HTR-8/SVneo (cell line): ENCODE data around the gene MEF2B.
"Not testable (repeated sequence)": the region's sequence is repeated elsewhere in the genome, so short reads cannot be mapped to it uniquely, and the experiment has no call there.

Source experiments
- DNase-seq: peaks from one replicate; pipeline ENCODE4 v3.0.0; 2011; ENCODE audit warnings: low spot score, mixed read lengths; ENCODE audit not compliant: insufficient read length
- FAIRE-seq: peaks from 2 replicates; lab custom pipeline; 2011; peaks lifted over from hg19 to GRCh38; lab: Jason Lieb, UNC

Gene MEF2B

DNA sequence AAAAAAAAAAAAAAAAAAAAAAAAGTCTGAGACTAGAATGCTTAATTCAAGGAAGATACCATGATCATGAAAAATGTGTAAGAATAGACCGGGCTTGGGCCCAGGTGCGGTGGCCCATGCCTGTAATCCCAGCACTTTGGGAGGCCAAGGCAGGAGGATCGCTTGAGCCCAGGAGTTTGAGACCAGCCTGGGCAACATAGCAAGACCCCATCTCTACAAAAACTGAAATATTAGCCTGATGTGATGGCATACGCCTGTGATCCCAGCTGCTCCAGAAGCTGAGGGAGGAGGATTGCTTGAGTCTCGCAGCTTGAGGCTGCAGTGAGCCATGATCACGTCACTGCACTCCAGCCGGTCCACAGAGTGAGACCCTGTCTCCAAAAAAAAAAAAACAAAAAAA, 63.1 kb downstream of the MEF2B start:
- FAIRE-seq = not testable (repeated sequence)

DNA sequence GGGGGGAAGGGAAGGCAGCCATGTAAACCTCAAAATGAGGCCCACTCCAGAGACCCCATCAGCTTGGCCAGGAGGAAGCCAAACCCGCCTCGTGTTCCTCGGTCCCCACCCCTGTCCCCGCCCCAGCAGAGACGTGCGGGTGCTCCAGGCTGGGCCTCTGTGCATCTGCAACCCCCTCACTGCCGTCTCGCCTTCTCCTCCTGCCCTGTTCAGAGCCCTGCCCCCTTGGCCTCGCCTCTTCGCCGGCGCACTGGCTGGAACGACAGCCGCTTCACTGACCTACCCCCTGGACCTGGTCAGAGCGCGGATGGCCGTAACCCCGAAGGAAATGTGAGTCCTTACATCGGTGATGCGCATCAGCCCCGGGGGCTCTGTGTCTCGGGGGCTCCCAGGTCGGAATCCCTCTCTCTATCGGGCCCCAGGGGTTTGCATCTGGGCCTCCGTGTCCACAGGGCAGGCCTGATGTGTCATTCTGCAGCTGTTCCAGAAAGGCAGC, 64.0 kb downstream of the MEF2B start:
- DNase-seq (no peak), FAIRE-seq (no peak)

More for the DNA sequence above, 63.1 kb downstream of the MEF2B start:
- DNase-seq = not testable (repeated sequence)

DNA sequence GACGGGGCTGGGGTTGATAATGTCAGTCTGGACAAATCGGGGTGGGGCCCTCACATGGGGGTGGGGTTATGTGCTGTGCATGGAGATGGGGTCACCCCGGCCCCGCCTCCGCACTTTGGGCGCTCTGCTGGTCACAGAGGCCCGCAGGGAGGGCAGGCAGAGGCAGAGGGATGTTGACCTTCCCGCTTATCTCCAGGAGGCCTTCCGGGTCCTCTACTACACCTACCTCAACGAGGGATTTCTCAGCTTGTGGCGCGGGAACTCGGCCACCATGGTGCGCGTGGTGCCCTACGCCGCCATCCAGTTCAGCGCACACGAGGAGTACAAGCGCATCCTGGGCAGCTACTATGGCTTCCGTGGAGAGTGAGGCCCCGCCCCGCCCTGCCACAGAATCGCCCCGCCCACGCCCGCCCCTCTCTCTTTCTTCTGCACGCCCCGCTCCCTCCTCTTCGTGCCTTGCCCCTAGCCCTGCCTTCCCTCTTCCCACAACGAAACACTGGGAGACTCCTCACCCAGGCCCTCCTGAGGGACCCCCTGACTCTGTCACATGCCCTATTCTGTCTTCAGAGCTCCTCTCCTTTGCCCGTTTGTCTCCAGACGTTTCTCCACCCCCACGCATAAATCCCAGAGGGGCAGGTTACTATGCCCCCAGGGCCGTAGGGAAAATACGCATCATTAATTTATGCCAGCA, 64.6 kb downstream of the MEF2B start:
- DNase-seq = no peak
- no peak for FAIRE-seq

DNA sequence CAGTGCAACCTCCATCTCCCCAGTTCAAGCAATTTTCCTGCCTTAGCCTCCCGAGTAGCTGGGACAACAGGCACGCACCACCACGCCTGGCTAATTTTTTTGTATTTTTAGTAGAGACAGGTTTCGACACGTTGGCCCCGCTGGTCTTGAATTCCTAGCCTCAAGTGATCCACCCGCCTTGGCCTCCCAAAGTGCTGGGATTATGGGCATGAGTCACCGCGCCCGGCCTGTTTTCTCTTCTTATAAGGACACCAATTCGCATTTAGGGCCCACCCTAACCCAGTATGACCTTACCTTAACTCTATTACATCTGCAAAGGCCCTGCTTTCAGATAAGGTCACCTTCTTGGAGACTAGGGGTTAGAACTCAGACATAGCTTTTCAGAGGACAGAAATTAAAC, 66.9 kb downstream of the MEF2B start:
- FAIRE-seq (no peak), DNase-seq (no peak)

DNA sequence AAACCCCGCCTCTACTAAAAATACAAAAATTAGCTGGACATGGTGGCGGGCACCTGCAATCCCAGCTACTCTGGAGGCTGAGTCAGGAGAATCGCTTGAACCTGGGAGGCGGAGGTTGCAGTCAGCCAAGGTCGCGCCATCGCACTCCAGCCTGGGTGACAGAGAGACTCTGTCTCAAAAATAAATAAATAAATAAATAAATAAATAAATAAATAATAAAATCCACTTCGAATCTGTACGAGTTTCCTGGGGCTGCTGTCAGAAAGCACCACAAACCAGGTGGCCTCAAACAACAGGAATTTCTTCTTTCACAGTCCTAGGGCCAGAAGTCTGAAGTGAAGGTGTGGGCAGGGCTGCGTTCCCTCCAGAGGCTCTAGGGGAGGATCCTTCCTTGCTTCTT, 67.5 kb downstream of the MEF2B start:
- FAIRE-seq, DNase-seq: not testable (repeated sequence)

DNA sequence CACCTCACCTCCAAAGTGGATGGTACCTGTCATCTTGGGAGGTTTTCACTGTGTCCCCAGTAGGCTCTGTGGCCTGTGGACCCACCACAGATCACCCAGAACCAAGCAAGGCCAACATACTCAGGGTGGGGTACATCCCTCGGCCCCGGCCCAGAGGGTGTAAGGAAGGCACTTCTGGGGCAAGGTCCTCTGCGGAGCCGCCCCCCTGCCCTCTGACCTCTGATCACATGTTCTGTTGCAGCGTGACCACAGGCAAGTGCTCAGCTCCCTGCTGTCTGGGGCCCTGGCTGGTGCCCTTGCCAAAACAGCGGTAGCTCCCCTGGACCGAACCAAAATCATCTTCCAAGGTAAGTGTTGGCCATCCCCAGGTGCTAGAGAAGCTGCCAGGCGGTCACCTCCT, 68.5 kb downstream of the MEF2B start:
- DNase-seq = no peak
- FAIRE-seq = no peak

DNA sequence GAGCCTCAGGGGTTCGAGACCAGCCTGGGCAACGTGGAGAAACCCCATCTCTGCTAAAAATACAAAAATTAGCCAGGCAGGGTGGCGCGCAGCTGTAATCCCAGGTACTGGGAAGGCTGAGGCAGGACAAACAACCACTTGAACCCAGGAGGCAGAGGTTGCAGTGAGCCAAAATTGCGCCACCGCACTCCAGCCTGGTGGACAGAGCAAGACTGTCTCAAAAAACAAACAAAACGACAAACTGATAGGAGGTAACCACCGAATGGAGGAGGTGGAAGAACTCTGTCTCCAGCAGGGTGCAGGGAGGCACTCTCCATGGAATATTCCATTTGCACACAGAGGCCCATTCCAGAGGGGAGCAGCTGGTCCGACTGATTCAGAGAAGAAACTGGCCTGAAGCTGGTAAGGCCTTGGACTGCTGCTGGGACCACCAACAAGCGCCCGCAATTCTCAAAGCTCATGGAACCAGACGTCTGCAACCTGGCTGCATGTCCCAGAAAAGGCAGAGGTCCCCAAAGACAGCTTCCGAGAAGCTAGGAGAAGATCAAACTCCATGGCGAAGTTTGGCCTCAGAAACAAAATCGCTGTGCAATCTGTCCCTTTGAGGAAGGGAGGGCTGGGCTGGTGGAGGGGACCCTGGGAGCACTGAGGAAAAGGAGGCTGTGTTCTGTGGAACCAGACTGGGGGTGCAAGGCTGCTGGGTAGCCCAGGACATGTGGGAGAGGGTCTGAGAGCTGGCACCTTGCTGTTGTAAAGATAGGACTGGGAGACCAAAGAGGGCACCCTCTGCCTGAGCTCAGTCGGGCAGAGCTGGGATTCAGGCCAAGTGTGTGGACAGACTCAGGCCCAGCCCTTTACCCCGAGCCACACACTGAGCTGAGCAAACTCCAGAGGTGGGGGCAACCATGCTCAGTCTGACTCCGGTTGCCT, 71.1 kb downstream of the MEF2B start:
- no peak for FAIRE-seq
- no peak for DNase-seq

DNA sequence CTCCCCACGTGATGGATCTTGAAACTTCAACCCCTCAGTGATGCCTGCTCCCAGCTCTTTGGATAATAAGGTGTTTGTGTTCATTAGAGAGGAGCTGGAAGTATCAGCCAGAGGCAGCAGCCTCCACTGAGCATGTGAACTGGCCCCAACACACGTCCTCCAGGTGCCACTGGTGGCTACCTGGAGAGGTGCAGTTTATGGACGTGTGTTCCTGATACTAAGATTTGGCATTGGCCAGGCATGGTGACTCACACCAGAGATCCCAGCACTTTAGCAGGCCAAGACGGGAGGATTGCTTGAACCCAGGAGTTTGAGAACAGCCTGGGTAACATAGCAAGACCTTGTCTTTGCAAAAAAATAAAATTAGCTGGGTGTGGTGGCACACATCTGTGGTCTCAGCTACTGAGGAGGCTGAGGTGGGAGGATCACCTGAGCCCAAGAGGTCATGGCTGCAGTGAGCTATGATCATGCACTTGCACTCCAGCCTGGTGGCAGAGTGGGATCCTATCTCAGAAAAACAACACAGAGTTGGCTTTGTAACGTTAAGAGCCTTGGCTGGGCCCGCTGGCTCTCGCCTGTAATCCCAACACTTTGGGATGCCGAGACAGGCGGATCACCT, 71.9 kb downstream of the MEF2B start:
- FAIRE-seq (no peak), DNase-seq (no peak)

DNA sequence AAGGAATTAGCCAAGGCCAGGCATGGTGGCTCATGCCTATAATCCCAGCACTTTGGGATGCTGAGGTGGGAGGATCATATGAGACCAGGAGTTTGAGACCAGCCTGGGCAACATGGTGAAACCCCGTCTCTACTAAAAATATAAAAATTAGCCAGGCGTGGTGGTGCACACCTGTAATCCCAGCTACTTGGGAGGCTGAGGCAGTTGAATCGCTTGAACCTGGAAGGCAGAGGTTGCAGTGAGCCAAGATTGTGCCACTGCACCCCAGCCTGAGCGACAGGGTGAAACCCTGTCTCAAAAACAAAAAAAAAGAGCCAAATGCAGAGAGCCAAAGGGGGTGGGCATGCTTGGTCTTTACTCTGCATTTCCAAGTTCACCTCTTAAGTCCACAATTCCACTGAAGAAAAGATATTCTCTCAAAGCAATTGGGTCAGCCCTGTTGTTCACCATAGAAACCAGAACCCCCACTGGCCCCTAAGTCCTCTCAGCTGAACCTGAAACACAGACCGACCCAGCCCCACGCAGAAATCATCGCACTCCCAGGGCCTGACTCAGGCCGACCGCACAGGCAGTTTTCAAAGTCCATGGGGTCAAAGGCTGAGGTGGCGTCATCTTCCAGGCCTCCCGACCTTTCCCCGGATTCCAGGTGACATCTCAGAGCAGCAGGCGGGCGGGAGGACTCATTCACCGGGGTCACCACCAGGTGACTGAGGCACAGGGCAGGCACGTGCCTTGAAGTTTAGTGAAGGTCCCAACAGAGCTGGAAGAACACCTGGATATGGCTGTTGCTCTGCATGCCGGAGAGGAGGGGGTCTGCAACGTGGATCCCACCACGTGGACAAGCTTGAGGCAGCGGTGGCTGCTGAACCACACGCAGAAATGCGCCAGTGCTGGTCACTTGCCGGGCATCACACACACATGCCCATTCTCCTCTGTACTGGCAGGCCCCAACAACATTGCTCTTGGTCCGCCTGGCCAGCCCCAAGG, 73.1 kb downstream of the MEF2B start:
- no peak for DNase-seq
- no peak for FAIRE-seq

DNA sequence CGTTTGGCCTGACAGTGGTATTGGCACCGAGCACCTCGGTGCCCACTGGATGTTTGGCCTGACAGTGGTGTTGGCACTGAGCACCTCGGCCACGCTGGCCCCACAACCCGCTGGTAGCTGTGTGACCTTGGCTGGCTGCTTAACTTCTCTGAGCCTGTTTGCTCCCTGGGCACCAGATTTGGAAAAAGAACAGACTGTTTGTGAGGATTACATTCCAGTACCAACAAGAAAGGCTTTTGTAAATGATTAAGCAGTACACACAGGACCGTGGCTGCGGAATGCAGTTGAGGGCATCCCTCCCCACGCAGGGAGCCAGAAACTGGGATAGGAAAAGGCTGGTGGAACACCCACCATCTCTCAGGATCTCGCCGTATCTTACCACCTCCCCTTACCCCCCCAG, 74.4 kb downstream of the MEF2B start:
- no peak for DNase-seq
- FAIRE-seq = no peak
